Smooth muscle cell (in vitro differentiated cells): ENCODE data around the gene RGSL1. TPM values are rescaled to one million over a fixed set of nuclear protein-coding genes. Genes with fewer than 3 reads are reported as not detected.

Source experiments
- DNase-seq: peaks from one replicate; lab custom pipeline; 2025; ENCODE audit not compliant: unreplicated experiment; lab: John Stamatoyannopoulos, UW
- H2AFZ ChIP-seq: fragments of 200-600 bp; sonication (generic); 2 replicates; pipeline ENCODE4 v1.6.0; 2016; ENCODE audit warnings: antibody characterized with exemption, low read depth, mild to moderate bottlenecking
- H3F3A ChIP-seq: fragments of 200-600 bp; sonication (generic); 2 replicates; pipeline ENCODE4 v1.6.0; 2017; ENCODE audit warnings: antibody characterized with exemption, low read depth
- H3K27ac ChIP-seq: fragments of 200-600 bp; sonication (generic); 2 replicates; pipeline ENCODE4 v1.5.1; 2016; ENCODE audit warnings: low read depth, mild to moderate bottlenecking
- H3K27me3 ChIP-seq: fragments of 200-600 bp; sonication (generic); 2 replicates; pipeline ENCODE4 v1.6.1; 2016; ENCODE audit warnings: low read depth, mild to moderate bottlenecking
- H3K36me3 ChIP-seq: fragments of 200-600 bp; sonication (generic); 2 replicates; pipeline ENCODE4 v1.5.1; 2016; ENCODE audit warnings: low read depth
- H3K4me1 ChIP-seq: fragments of 200-600 bp; sonication (generic); 2 replicates; pipeline ENCODE4 v1.5.1; 2016; ENCODE audit warnings: low read depth
- H3K4me2 ChIP-seq: fragments of 200-600 bp; sonication (generic); 2 replicates; pipeline ENCODE4 v1.6.0; 2016; ENCODE audit warnings: mild to moderate bottlenecking
- H3K4me3 ChIP-seq: fragments of 200-600 bp; sonication (generic); 2 replicates; pipeline ENCODE4 v1.5.1; 2016; ENCODE audit warnings: mild to moderate bottlenecking
- H3K79me2 ChIP-seq: fragments of 200-600 bp; sonication (generic); 2 replicates; pipeline ENCODE4 v1.6.0; 2016; ENCODE audit warnings: low read depth, mild to moderate bottlenecking
- H3K9ac ChIP-seq: fragments of 200-600 bp; sonication (generic); 2 replicates; pipeline ENCODE4 v1.6.0; 2016; ENCODE audit warnings: low read depth
- H3K9me3 ChIP-seq: fragments of 200-600 bp; sonication (generic); replicated peaks from 2 replicates; pipeline ENCODE4 v1.5.1; 2016; ENCODE audit warnings: low read depth
- H4K20me1 ChIP-seq: fragments of 200-600 bp; sonication (generic); 2 replicates; pipeline ENCODE4 v1.6.0; 2016; ENCODE audit warnings: low read depth
- CTCF ChIP-seq: fragments of 200-600 bp; sonication (generic); IDR thresholded peaks from 2 replicates; pipeline ENCODE4 v1.5.1; 2017; ENCODE audit warnings: borderline replicate concordance, mild to moderate bottlenecking, antibody characterized with exemption; ENCODE audit not compliant: insufficient read depth, poor library complexity, severe bottlenecking
- WGBS: methylation state at CpG from one replicate; pipeline ENCODE4 v1.1.7; 2016; ENCODE audit warnings: low lambda C conversion rate; 5-methylcytosine and 5-hydroxymethylcytosine counted together
- polyA plus RNA-seq: library from polyadenylated mRNA; unstranded; fragments of >200 nt; fragmentation: Nextera tagmentation; extraction: Ambion mirVana; gene quantifications from 2 replicates; pipeline ENCODE4 v1.2.1, GENCODE V29; 2016
- total RNA-seq: library from RNA; depleted of rRNA; stranded (reverse); fragments of >200 nt; gene quantifications from 2 replicates; pipeline ENCODE4 v1.2.3, GENCODE V29; 2014

RGSL1 gene
- total and polyA plus RNA-seq, 2 experiments from 2014 or later = not detected

GRCh38 chr1:182533896-182534295 is 84.0 kb downstream of the RGSL1 start:
- H3K4me3 ChIP-seq = no peak overlapping the region
- no peak overlapping the region for H3K27ac ChIP-seq
- H4K20me1 ChIP-seq = no peaks in the 10 kb centered on the region
- no peaks in the 10 kb centered on the region for H3F3A ChIP-seq
- no peak for DNase-seq
- no peaks in the 10 kb centered on the region for H3K27me3 ChIP-seq
- 95% methylated on average over 2 of the region's 2 CpGs for WGBS
- no peak for TF ChIP-seq CTCF
- H3K36me3 ChIP-seq = no peaks in the 10 kb centered on the region
- no peaks in the 10 kb centered on the region for H3K9me3 ChIP-seq
- H3K4me1 ChIP-seq = no peaks in the 10 kb centered on the region
- no peak overlapping the region for H3K9ac ChIP-seq
- no peak overlapping the region for H2AFZ ChIP-seq
- H3K4me2 ChIP-seq = no peak overlapping the region
- no peaks in the 10 kb centered on the region for H3K79me2 ChIP-seq

GRCh38 chr1:182549346-182549745 is 99.4 kb downstream of the RGSL1 start:
- H3F3A ChIP-seq = no peaks in the 10 kb centered on the region
- no peak overlapping the region for H3K9ac ChIP-seq
- H2AFZ ChIP-seq = no peak overlapping the region
- H3K9me3 ChIP-seq = no peaks in the 10 kb centered on the region
- no peaks in the 10 kb centered on the region for H4K20me1 ChIP-seq
- no peak for DNase-seq
- H3K27me3 ChIP-seq = no peaks in the 10 kb centered on the region
- no peak overlapping the region for H3K4me3 ChIP-seq
- H3K27ac ChIP-seq = no peak overlapping the region
- no peaks in the 10 kb centered on the region for H3K4me1 ChIP-seq
- H3K4me2 ChIP-seq = no peak overlapping the region
- no peak for TF ChIP-seq CTCF
- no peaks in the 10 kb centered on the region for H3K36me3 ChIP-seq
- no peaks in the 10 kb centered on the region for H3K79me2 ChIP-seq

GRCh38 chr1:182549811-182550210 is 99.9 kb downstream of the RGSL1 start:
- Histone ChIP-seq H3K27me3 (no peaks in the 10 kb centered on the region), H3K27ac (no peak overlapping the region), H3K9me3 (no peaks in the 10 kb centered on the region), H4K20me1 (no peaks in the 10 kb centered on the region), H3K4me1 (no peaks in the 10 kb centered on the region), H2AFZ (no peak overlapping the region), H3K36me3 (no peaks in the 10 kb centered on the region), H3K9ac (no peak overlapping the region), H3K79me2 (no peaks in the 10 kb centered on the region), H3F3A (no peaks in the 10 kb centered on the region), H3K4me3 (no peak overlapping the region), H3K4me2 (no peak overlapping the region)
- WGBS = 58% methylated on average over 1 of the region's 1 CpG
- DNase-seq = no peak
- no peak for TF ChIP-seq CTCF

GRCh38 chr1:182552527-182552926 is 102.6 kb downstream of the RGSL1 start:
- Histone ChIP-seq H3K9me3 (no peaks in the 10 kb centered on the region), H3K79me2 (no peaks in the 10 kb centered on the region), H3K27ac (no peak overlapping the region), H3K4me2 (no peak overlapping the region), H2AFZ (no peak overlapping the region), H3F3A (no peaks in the 10 kb centered on the region), H3K9ac (no peak overlapping the region), H3K27me3 (no peaks in the 10 kb centered on the region), H3K36me3 (no peaks in the 10 kb centered on the region), H3K4me3 (no peak overlapping the region), H4K20me1 (no peaks in the 10 kb centered on the region), H3K4me1 (no peaks in the 10 kb centered on the region)
- 92% methylated on average over 2 of the region's 2 CpGs for WGBS
- DNase-seq = no peak
- no peak for TF ChIP-seq CTCF
